Activated CD4-positive, alpha-beta T cell treated with anti-CD3 and anti-CD28 coated beads for 1 hour (primary cell): Measurements from ENCODE around the gene NUBP2.

Experiments
- DNase-seq: peaks from one replicate; pipeline ENCODE4 v3.0.0-alpha.2; 2020

The NUBP2 gene

GRCh38 chr16:1831186-1832075, 48.7 kb downstream of the NUBP2 start:
- DNase-seq = no peak

- DNase-seq = no peak
Observed at GRCh38 chr16:1832838-1833454, 50.2 kb downstream of the NUBP2 start.

GRCh38 chr16:1834096-1834495, 51.3 kb downstream of the NUBP2 start:
- no peak for DNase-seq
